Measurements from ENCODE around the gene SMCO2. TPM values are rescaled to one million over a fixed set of nuclear protein-coding genes. Genes with fewer than 3 reads are reported as not detected.
A peak's percentile ranks its signal among the peaks of the same experiment; 100 is the strongest.

Gene SMCO2
- total and polyA plus RNA-seq, 5 experiments from 2014 or later, result not detected

DNA sequence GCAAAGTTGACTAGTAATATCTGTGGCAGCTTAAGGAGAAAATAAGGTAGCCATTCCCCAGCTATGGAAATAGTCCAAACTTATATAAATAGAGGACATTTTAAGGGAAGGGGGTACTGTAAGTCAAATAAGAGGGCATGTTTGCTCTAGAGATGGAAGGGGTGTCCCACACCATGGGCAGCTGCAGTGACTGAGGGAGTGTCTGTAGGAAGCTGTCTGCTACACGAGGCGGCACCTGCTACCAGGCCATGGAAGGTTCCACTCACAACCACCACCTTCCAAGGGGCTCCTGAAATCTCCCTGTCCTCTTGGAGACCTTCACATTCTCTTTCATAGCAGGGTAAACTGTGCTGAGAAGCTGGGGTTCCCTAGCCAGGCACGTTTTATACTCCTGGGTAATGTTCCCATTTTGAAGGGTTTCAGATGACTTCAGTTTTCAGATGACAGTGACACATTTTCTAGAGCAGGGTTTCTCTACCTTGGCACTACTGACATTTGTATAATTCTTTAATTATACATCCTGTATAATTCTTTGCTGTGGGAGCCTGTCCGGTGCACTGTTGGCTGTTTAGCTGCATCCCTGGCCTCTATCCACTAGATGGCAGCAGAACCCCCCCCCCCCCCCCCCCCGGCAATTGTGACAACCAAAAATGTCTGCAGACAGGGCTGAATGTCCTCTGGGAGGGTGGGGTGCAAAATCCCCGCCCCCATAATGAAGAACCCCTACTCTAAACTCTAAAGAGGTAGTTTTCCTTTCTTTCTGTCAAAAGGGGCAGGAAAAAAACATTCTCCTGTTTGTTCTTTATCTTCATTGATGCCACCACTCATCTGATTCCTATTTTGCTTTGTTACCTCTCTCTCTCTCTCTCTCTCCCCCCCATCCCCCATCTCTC, 11.6 kb upstream of the SMCO2 start:
- H3K4me3 Mint-ChIP-seq, result no peak overlapping the region
- H3K27ac Mint-ChIP-seq, result peak overlapping the region in 1 of 10 donors; percentile 36
- H3K36me3 Mint-ChIP-seq, result no peaks in the 10 kb centered on the region
- ATAC-seq (peak; percentile 37 to 54), DNase-seq (peak in 4 of 10 donors; percentile 6 to 33 (median 30))
- peaks cover 0 to 4% (median 0%) of the 10 kb centered on the region in 9 donors for H3K9me3 Mint-ChIP-seq
- peaks cover 0 to 26% (median 8%) of the 10 kb centered on the region in 4 donors for H3K4me1 Mint-ChIP-seq
- POLR2A ChIA-PET, result interaction anchor here (0.6 to 1.1 kb wide), 2 partner anchors 89 to 413 kb away, joined by 3 to 5 read pairs; partner anchors contain the start of gene PPFIBP1
- peaks cover 9 to 14% (median 12%) of the 10 kb centered on the region in 5 donors for H3K27me3 Mint-ChIP-seq

DNA sequence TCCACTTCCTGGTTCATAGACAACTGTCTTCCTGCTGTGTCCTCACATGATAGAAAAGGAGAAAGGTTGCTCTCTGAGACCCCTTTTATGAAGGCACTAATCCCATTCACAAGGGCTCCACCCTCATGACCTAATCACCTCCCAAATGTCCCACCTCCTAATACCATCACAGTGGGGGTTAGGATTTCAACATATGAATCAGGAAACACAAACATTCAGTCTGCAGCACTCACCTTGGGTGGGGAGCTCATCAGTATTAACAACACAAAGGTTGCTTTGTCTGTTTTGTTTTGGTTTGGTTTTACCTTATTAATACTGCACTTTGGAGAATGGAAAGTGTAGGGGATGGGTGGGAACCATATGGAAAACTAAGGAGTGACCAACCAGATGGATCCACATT, 10.5 kb upstream of the SMCO2 start:
- Mint-ChIP-seq H3K4me1 (peaks cover 0 to 26% (median 8%) of the 10 kb centered on the region in 4 donors), H3K9me3 (peaks cover 0 to 4% (median 0%) of the 10 kb centered on the region in 9 donors), H3K27me3 (peaks cover 9 to 14% (median 12%) of the 10 kb centered on the region in 5 donors), H3K27ac (peak overlapping the region in 1 of 10 donors; percentile 17), H3K4me3 (no peak overlapping the region), H3K36me3 (no peaks in the 10 kb centered on the region)
- POLR2A ChIA-PET, result interaction anchor here (1.1 kb wide), 1 partner anchor 88 kb away, joined by 5 read pairs; the partner anchor contains the start of gene PPFIBP1
- no peak for ATAC-seq
- DNase-seq, result no peak

DNA sequence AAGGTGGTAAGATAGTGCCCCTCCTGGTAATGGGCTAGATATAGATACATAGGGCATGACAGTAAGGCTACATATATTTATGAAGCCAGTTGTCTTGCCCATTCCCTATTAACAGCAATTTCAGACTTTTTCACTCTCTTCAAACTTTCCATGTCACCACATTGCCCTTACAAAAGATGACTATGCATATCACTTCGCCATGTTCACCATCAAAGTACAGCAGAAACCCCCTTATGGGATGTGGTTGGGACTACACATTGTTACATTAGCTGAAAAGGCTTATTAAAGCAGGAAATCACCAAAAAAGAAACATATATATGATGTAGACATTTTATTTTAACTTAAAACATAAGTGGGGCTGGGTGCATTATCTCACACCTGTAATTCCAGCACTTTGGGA, 9.8 kb upstream of the SMCO2 start:
- peaks cover 0 to 20% (median 8%) of the 10 kb centered on the region in 4 donors for H3K4me1 Mint-ChIP-seq
- H3K9me3 Mint-ChIP-seq, result peaks cover 0 to under 1% (median 0%) of the 10 kb centered on the region in 9 donors
- ATAC-seq (no peak), DNase-seq (no peak)
- H3K27me3 Mint-ChIP-seq, result peaks cover 9 to 14% (median 12%) of the 10 kb centered on the region in 5 donors
- H3K27ac Mint-ChIP-seq, result no peak overlapping the region
- no peaks in the 10 kb centered on the region for H3K36me3 Mint-ChIP-seq
- H3K4me3 Mint-ChIP-seq, result no peak overlapping the region
- POLR2A ChIA-PET, result no interaction called here

DNA sequence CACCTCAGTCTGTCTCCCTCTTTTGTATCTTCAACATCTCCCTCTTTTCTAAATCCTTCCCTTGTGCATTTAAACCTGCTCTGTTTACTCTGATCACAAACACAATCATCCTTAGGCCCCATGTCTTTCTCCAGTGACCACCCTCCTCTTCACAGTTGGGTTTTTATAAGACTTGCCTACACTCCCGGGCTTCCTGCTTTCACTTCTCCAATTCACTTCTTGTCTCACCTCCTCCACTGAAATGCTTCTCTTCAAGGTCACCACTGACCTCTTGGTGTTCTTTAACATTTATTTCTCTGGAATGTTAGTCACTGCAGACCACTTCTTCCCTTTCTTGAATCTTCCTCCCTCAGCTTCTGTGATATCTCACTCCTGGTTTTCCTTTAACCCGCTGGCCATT, 8.7 kb upstream of the SMCO2 start:
- no peak overlapping the region for H3K4me3 Mint-ChIP-seq
- H3K36me3 Mint-ChIP-seq, result no peaks in the 10 kb centered on the region
- H3K4me1 Mint-ChIP-seq, result peaks cover 0 to 20% (median 8%) of the 10 kb centered on the region in 4 donors
- no peak for DNase-seq
- peak overlapping the region in 1 of 10 donors; percentile 4 for H3K27ac Mint-ChIP-seq
- ATAC-seq, result no peak
- H3K27me3 Mint-ChIP-seq, result peaks cover 9 to 14% (median 12%) of the 10 kb centered on the region in 5 donors
- POLR2A ChIA-PET, result no interaction called here
- H3K9me3 Mint-ChIP-seq, result no peaks in the 10 kb centered on the region

DNA sequence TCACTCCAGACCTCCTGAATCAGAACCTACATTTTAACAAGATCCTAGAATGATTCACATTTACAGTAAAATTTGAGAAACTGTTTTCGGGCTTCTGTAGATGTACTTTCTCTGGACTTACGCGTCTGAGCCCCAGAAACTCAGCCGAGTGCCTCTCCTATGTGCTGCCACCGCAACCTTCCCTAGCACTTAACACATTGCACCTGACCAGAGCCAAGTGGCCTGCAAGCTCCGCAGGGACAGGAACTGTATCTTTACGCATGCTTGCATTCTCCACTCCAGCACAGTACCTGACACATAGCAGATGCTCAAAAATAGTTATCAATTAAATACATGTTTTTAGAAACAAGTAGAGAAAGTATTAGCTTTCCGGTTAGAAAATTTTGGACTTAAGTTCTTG, 1.2 kb downstream of the SMCO2 start:
- Mint-ChIP-seq H3K27me3 (peaks cover 0 to 10% (median 1%) of the 10 kb centered on the region in 5 donors), H3K4me1 (no peaks in the 10 kb centered on the region), H3K4me3 (no peak overlapping the region), H3K9me3 (peaks cover 0 to 23% (median 4%) of the 10 kb centered on the region in 9 donors), H3K36me3 (peaks cover 0 to 8% (median 3%) of the 10 kb centered on the region in 3 donors), H3K27ac (no peak overlapping the region)
- POLR2A ChIA-PET, result no interaction called here
- DNase-seq, result no peak
- no peak for ATAC-seq

DNA sequence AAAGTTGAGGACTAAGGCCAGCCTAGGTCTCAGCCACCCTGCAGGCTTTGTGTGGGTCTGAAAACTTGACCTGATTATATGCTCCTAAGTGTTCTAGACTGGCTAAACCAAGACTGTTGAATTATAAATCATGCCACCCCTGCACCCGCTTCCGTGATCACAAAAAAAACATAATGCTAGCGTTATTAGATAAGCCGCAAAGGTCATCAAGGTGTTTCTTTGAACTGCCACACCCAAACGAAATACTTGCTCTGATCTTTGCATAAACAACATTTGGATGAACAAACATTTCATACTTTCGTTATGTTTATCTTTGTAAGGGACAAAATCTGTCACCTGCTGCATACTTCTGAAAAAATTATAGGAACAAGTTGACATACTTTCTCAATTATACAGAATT, 2.5 kb downstream of the SMCO2 start:
- peaks cover 0 to 10% (median 2%) of the 10 kb centered on the region in 5 donors for H3K27me3 Mint-ChIP-seq
- H3K9me3 Mint-ChIP-seq, result peaks cover 0 to 23% (median 4%) of the 10 kb centered on the region in 9 donors
- H3K4me3 Mint-ChIP-seq, result no peak overlapping the region
- DNase-seq (no peak), ATAC-seq (no peak)
- H3K4me1 Mint-ChIP-seq, result no peaks in the 10 kb centered on the region
- POLR2A ChIA-PET, result no interaction called here
- peaks cover 0 to 8% (median 3%) of the 10 kb centered on the region in 3 donors for H3K36me3 Mint-ChIP-seq
- H3K27ac Mint-ChIP-seq, result no peak overlapping the region

DNA sequence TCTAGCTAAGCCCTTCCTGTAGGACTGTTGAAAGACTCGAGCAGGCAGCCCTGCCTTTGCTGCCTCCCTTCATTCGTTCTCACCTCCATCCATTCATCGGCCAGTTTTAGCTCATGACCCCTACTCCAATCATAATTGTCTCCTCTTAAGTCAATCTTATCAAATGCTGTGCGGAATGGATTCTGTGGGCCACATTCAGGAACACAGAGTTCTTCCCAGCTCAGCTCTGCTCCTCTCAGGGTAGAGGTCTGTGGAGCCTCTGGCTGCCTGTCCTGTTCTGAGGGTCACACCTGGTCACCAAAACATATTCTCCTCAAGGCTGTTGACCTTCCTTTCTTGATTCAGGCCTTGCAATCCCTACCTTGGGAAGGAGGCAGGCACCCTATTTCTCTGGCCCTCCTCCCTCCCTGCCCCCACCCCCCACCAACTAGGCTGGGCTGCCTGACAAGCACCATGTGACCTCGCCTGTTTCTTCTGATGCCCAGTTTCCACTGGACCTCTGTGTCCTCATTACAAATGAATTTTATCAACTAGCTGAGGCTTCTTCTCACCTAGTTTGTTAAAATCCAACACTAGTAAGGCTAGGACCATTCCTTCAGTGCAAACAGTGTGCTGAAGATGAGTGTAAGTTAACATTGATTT, 3.5 kb downstream of the SMCO2 start:
- peaks cover 0 to 10% (median 2%) of the 10 kb centered on the region in 5 donors for H3K27me3 Mint-ChIP-seq
- POLR2A ChIA-PET, result no interaction called here
- H3K4me3 Mint-ChIP-seq, result no peak overlapping the region
- H3K9me3 Mint-ChIP-seq, result peaks cover 0 to 23% (median 4%) of the 10 kb centered on the region in 9 donors
- no peak overlapping the region for H3K27ac Mint-ChIP-seq
- H3K36me3 Mint-ChIP-seq, result peaks cover 0 to 8% (median 3%) of the 10 kb centered on the region in 3 donors
- ATAC-seq (no peak), DNase-seq (no peak)
- no peaks in the 10 kb centered on the region for H3K4me1 Mint-ChIP-seq

DNA sequence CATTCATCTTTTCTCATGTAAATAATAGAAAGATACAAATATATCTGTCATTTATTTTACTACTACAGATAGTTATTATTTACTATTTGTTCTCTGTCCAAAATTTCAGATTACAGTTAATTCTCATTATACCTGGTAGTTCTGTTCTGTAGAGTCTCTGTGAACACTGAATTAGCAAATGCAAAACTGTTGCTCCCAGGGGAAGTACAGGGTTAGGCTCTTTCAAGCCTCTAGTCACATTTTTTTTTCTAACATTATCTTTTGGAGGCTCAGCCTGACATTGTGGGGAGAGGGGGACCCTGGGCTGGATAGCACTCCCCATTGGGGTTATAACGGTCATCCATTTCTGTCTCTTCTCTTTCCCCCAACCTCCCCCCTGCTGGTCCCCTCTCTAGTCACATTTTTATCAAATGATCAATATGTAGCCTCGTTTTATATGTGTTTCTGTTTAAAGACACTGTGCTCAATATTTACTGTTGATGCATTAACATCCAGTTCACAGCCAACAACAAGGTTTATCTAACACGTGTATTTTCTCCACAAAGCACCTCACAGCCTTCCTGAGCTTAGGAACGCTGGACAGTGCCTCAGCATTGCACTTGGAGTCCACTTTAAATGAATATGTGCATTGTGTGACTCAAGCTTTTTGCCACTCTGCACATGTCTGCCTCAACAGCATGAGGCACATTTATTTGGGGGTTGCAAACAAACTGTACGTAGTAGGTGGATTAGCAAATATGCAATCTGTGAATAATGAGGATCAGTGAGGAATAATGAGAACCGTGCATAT, 4.7 kb downstream of the SMCO2 start:
- Mint-ChIP-seq H3K4me1 (no peaks in the 10 kb centered on the region), H3K9me3 (peaks cover 0 to 14% (median 4%) of the 10 kb centered on the region in 9 donors), H3K27me3 (peaks cover 0 to 10% (median 2%) of the 10 kb centered on the region in 5 donors), H3K27ac (no peak overlapping the region), H3K4me3 (no peak overlapping the region), H3K36me3 (peaks cover 0 to 8% (median 3%) of the 10 kb centered on the region in 3 donors)
- POLR2A ChIA-PET, result no interaction called here
- DNase-seq (no peak), ATAC-seq (no peak)

DNA sequence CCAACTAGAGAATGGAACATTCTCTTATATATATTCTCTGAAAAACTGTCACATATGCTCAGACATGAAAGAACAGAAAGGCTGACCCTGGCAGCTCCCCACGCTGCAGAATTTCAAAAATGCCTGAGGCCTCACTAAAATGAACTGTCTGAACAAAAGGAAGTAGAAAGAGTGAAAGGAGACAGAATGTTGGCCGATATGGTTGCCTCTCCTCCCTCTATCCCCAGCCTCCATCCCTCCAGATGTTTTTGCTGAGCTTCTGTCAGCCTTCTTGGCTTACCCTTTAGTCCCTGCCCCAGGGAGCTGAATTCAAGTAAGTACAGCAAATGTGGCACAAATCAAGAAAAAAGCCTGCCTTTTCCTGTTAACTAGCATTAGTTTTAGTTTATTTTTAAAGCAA, 6.9 kb downstream of the SMCO2 start:
- no peak for DNase-seq
- Mint-ChIP-seq H3K27me3 (peaks cover 0 to 10% (median 2%) of the 10 kb centered on the region in 5 donors), H3K4me1 (no peaks in the 10 kb centered on the region)

DNA sequence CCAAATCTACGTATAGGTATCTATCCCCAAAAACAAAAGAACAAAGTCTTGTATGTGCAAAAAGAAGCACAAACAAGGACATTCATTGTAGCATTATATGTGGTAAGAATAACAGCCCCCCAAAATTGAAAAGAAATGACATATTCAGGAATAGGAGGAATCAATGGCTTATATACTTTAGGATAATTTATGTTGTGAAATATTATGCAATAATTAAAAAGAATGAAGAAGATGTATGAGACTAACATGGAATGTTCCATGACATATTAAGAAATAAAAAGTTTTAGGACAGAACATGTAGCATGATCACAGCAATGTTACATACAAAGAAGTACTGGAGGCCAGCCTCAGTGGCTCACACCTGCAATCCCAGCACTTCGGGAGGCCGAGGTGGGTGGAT, 9.1 kb downstream of the SMCO2 start:
- Mint-ChIP-seq H3K4me1 (peaks cover 0 to 6% (median 5%) of the 10 kb centered on the region in 4 donors), H3K27me3 (peaks cover 0 to 10% (median 3%) of the 10 kb centered on the region in 5 donors), H3K9me3 (no peaks in the 10 kb centered on the region), H3K36me3 (no peaks in the 10 kb centered on the region), H3K27ac (no peak overlapping the region), H3K4me3 (no peak overlapping the region)
- DNase-seq, result no peak
- no peak for ATAC-seq
- POLR2A ChIA-PET, result no interaction called here

More for the DNA sequence above, 6.9 kb downstream of the SMCO2 start:
- Mint-ChIP-seq H3K9me3 (no peaks in the 10 kb centered on the region), H3K36me3 (no peaks in the 10 kb centered on the region), H3K4me3 (no peak overlapping the region), H3K27ac (peak overlapping the region in 1 of 10 donors; percentile 87)
- ATAC-seq, result no peak
- POLR2A ChIA-PET, result no interaction called here

DNA sequence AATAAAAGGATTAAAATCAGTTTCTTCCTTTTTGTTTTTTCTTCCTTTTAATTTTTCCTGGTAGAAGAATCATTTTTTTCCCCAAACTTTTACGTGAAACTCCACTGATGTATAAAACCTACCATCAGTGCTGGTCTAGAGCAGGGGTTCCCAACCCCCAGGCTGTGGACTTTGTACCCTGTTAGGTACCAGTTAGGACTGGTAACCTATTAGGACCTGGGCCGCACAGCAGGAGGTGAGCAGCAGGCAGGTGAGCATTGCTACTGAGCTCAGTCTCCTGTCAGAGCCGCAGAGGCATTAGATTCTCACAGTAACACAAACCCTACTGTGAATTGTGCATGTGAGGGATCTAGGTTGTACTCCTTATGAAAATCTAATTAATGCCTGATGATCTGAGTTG, 10.1 kb downstream of the SMCO2 start:
- H3K9me3 Mint-ChIP-seq, result no peaks in the 10 kb centered on the region
- POLR2A ChIA-PET, result no interaction called here
- H3K27me3 Mint-ChIP-seq, result peaks cover 0 to 6% (median 3%) of the 10 kb centered on the region in 5 donors
- no peaks in the 10 kb centered on the region for H3K36me3 Mint-ChIP-seq
- ATAC-seq (no peak), DNase-seq (no peak)
- H3K4me1 Mint-ChIP-seq, result peaks cover 0 to 11% (median 7%) of the 10 kb centered on the region in 4 donors
- no peak overlapping the region for H3K4me3 Mint-ChIP-seq
- no peak overlapping the region for H3K27ac Mint-ChIP-seq

DNA sequence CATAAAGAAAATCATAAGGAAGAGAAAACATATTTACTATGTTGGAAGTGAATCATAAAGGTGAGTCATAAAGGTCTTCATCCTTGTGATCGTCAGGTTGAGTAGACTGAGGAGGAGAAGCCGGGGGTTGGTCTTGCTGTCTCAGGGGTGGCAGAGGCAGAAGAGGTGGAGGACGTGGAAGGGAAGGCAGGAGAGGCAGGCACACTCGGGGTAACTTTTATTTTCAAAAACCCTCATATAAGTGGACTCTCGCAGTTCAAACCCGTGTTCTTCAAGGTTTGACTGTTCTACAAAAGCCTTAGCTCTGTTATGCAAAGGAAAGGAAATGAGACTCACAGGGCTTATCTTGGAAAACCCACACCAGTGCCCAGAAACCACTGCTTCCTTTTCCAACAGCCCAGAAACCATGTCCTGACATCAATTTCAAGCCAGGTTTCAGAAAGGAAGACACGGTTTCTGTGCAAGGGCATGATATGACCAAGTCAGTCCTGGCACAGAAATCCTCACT, 14.0 kb downstream of the SMCO2 start:
- POLR2A ChIA-PET, result no interaction called here
- H3K27me3 Mint-ChIP-seq, result peaks cover 0 to 8% (median 4%) of the 10 kb centered on the region in 5 donors
- DNase-seq, result no peak
- H3K27ac Mint-ChIP-seq, result peak overlapping the region in 2 of 10 donors; percentile 4 to 78
- H3K9me3 Mint-ChIP-seq, result no peaks in the 10 kb centered on the region
- no peaks in the 10 kb centered on the region for H3K36me3 Mint-ChIP-seq
- peak overlapping the region in 3 of 10 donors; percentile 18 to 59 (median 24) for H3K4me3 Mint-ChIP-seq
- ATAC-seq, result no peak
- H3K4me1 Mint-ChIP-seq, result peaks cover 0 to 13% (median 7%) of the 10 kb centered on the region in 4 donors
